Stimulated activated memory B cell treated with anti-CD40 and anti-IgM and Interleukin-4, amounts not matched to agents 10 μg/mL and 1 μg/mL and 100 μg/mL, for 72 hours (primary cell): ENCODE results near the gene PNMA6E.

Experiments used
- ATAC-seq: fragments of 150-1000 bp; cut with Tn5 transposase; 2 replicates; pipeline ENCODE4 v1.10.0; 2021
- H3K27ac Mint-ChIP-seq: one replicate; pipeline ENCODE4 v1.8.0; 2022; ENCODE audit warnings: mild to moderate bottlenecking, mixed read lengths
- H3K27me3 Mint-ChIP-seq: one replicate; pipeline ENCODE4 v1.8.0; 2022; ENCODE audit warnings: mixed read lengths
- H3K36me3 Mint-ChIP-seq: one replicate; pipeline ENCODE4 v1.8.0; 2022; ENCODE audit warnings: mixed read lengths
- H3K4me1 Mint-ChIP-seq: one replicate; pipeline ENCODE4 v1.8.0; 2022; ENCODE audit warnings: mixed read lengths
- H3K4me3 Mint-ChIP-seq: one replicate; pipeline ENCODE4 v1.8.0; 2022; ENCODE audit warnings: mild to moderate bottlenecking, moderate library complexity, mixed read lengths
- H3K9me3 Mint-ChIP-seq: one replicate; pipeline ENCODE4 v1.8.0; 2022; ENCODE audit warnings: mixed read lengths

PNMA6E gene

DNA sequence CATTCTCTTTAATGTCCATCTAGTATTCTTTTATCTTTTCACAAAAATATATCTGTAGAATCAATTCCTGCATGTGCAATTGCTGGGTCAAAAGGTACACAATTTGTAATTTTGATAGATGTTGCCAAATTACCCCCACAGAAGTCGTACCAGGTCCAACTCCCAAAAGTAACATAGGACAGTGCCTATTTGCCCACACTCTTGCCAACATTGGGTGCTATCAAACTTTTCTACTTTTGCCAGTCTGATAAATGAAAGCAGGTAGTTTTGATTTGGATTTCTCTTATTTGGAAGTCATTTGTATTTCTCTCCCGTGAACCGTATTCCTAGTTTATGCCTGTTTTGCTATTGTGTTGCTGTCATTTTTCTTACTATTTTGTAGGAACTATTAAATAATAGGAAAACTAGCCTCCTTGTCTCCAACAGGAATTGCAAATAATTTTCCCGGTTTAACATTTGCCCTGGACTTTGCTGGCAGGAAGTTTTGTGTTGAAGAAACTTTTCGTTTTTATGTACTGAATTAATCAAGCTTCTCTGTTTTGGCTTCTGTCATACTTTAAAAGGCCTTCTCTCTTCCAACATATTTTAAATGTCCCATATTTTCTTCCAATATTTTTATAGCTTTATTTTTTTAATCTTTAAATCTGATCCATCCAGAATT lies 34.1 kb downstream of the PNMA6E start:
- H3K27me3 Mint-ChIP-seq: peaks cover 22% of the 10 kb centered on the region
- H3K4me3 Mint-ChIP-seq: no peak overlapping the region
- peaks cover 6% of the 10 kb centered on the region for H3K4me1 Mint-ChIP-seq
- no peaks in the 10 kb centered on the region for H3K36me3 Mint-ChIP-seq
- H3K27ac Mint-ChIP-seq: no peak overlapping the region
- H3K9me3 Mint-ChIP-seq: no peaks in the 10 kb centered on the region
- ATAC-seq: no peak

DNA sequence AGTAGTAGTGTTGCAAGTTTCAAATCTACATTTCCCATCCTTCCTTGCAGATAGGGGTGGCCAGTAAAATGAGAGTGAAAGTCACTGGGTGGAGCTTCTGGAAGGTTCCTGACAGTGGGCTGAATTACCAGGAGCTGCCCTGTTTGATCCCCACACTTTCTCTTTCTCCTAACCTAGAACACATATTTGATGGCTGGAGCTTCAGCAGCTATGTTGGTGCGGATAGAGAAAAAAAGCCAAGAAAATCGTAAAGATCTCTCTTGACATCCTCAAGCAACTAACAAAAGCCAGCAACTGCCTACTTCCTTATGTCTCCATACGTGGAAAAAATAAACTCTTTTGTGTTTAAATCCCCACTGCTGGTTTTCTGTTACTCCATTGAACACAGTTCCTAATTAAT lies 35.0 kb downstream of the PNMA6E start:
- H3K27me3 Mint-ChIP-seq: peaks cover 15% of the 10 kb centered on the region
- no peaks in the 10 kb centered on the region for H3K9me3 Mint-ChIP-seq
- no peak for ATAC-seq
- no peak overlapping the region for H3K4me3 Mint-ChIP-seq
- H3K36me3 Mint-ChIP-seq: no peaks in the 10 kb centered on the region
- no peak overlapping the region for H3K27ac Mint-ChIP-seq
- peaks cover 6% of the 10 kb centered on the region for H3K4me1 Mint-ChIP-seq

DNA sequence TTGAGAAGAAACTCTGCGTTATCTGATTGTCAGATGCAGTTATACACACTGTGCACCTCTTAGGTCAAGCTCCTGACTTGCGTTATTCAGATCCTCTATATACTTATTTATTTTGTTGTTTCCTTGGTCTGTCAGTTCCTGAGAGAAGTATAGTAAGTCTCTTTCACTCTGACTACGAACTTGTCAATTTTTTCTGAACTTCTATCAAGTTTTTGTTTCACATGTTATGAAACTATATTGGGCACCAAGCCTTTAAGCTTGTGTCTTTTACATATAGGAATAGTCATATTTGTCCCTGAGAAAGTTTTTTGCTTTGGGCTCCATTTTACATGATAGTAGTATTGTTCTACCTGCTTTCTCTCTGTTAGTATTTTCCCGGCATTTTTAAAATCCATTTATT lies 35.5 kb downstream of the PNMA6E start:
- no peak for ATAC-seq
- Mint-ChIP-seq H3K9me3 (no peaks in the 10 kb centered on the region), H3K27me3 (peaks cover 11% of the 10 kb centered on the region), H3K4me1 (peaks cover 4% of the 10 kb centered on the region), H3K4me3 (no peak overlapping the region), H3K36me3 (no peaks in the 10 kb centered on the region), H3K27ac (no peak overlapping the region)

DNA sequence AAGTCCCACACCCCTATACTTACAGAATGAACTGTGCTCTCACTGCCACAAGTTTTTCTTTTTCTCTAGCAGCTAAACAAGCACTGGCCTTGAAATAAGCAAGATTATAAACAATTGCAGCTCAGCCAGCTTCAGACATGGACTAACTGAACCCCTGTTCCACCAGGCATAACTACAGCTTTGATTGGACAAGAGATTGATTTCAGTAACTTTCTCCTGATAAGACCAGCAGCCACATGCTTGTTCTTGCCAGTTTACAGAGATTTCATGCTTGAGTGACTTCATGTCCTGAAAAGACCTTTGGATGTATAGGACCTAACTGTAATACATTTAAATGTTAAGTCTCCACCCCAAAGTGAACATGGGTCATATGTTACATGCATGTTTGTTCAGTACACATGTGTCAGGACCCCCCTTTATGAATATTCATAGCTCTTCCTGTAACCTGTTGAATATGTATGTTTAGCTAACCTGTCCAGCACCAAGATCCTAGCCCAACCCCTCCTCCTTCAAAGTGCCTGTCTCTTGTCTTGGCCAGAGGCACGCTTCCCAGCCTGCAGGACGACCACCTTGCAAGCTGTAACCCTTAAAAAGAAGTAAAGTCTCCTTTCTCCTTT lies 39.3 kb downstream of the PNMA6E start:
- no peak for ATAC-seq
- Mint-ChIP-seq H3K4me3 (no peak overlapping the region), H3K27ac (no peak overlapping the region), H3K27me3 (no peaks in the 10 kb centered on the region), H3K9me3 (peaks cover 2% of the 10 kb centered on the region), H3K36me3 (peaks cover 5% of the 10 kb centered on the region), H3K4me1 (no peaks in the 10 kb centered on the region)

DNA sequence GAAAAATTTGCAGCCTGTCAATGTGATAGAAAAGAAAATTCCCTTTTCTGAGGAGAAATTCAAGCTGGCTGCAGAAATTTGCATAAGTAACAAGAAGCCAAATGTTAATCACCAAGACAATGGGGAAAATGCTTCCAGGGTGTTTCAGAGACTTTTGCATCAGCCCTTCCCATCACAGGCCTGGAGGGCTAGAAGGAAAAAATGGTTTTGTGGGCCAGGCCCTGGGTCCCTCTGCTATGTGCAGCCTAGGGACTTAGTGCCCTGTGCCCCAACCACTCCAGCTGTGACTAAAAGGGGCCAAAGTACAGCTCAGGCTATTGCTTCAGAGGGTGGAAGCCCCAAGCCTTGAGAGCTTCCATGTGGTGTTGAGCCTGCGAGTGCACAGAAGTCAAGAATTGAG lies 43.3 kb downstream of the PNMA6E start:
- no peak for ATAC-seq

DNA sequence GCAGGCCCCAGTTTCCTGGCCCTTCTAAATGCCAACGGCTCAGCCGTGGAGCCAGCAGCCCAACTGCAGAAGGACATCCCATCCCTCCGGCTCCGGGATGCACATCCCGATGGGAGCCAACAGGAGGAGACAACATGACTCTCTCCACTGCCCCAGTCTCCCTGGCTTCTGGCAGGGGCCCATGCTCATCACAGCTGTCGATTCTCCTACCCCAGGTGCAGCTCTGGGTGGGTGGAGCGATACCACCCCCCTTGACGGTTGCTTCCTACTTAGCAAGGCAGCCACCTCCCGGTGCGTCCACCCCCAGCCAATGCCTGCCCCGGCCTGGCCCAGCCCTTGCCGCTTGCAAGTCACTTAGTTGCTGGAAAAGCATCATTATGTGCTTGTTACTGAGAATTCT lies 47.7 kb downstream of the PNMA6E start:
- peaks cover 2% of the 10 kb centered on the region for H3K9me3 Mint-ChIP-seq
- H3K27me3 Mint-ChIP-seq: no peaks in the 10 kb centered on the region
- H3K4me3 Mint-ChIP-seq: no peak overlapping the region
- no peak overlapping the region for H3K27ac Mint-ChIP-seq
- peaks cover 38% of the 10 kb centered on the region for H3K36me3 Mint-ChIP-seq
- no peaks in the 10 kb centered on the region for H3K4me1 Mint-ChIP-seq
- ATAC-seq: no peak

More for the DNA sequence above, 43.3 kb downstream of the PNMA6E start:
- Mint-ChIP-seq H3K36me3 (peaks cover 5% of the 10 kb centered on the region), H3K27ac (no peak overlapping the region), H3K4me1 (no peaks in the 10 kb centered on the region), H3K27me3 (no peaks in the 10 kb centered on the region), H3K9me3 (peaks cover 2% of the 10 kb centered on the region), H3K4me3 (no peak overlapping the region)

DNA sequence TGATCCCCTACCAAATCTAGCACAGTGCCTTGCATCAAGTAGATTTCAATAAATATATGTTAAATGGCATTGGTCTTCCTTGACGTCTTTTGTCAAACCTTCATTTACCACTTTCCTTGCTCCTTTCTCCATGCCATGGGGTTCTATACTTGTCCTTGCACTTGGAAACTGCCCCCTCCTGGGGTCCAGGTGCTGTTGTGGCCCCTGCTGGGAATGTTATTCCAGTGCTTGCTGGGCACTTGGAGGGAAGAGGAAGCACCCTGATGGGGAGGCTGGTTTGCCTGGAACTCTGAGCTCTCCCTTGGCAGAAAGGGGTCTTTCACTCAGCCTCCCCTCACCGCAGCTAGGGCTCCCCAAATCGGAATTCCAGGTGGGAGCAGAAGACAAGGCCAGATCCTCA lies 48.3 kb downstream of the PNMA6E start:
- Mint-ChIP-seq H3K9me3 (peaks cover 2% of the 10 kb centered on the region), H3K27ac (no peak overlapping the region), H3K4me1 (no peaks in the 10 kb centered on the region), H3K36me3 (peaks cover 44% of the 10 kb centered on the region), H3K4me3 (no peak overlapping the region), H3K27me3 (no peaks in the 10 kb centered on the region)
- ATAC-seq: no peak

DNA sequence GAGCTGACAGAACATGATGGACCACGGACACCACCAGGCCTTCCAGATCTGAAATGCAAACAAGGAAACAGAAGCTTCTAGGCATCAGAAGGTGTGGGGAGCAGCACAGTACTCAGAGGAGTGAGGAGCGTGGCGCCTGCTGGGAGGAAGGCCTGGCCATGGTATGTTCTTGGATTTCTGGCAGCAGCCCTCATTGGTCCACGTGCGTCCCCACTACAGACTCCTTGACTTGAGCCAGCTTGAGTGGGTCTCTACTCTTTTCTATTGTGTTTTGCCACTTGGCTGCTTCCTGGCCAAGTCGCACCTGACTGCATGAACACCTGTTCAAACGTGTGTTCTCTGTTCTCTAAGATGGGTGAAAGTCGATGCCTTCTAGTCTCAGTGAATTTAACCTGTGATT lies 49.2 kb downstream of the PNMA6E start:
- Mint-ChIP-seq H3K27me3 (no peaks in the 10 kb centered on the region), H3K4me3 (no peak overlapping the region), H3K4me1 (no peaks in the 10 kb centered on the region), H3K36me3 (peaks cover 47% of the 10 kb centered on the region), H3K27ac (no peak overlapping the region), H3K9me3 (no peaks in the 10 kb centered on the region)
- ATAC-seq: no peak

DNA sequence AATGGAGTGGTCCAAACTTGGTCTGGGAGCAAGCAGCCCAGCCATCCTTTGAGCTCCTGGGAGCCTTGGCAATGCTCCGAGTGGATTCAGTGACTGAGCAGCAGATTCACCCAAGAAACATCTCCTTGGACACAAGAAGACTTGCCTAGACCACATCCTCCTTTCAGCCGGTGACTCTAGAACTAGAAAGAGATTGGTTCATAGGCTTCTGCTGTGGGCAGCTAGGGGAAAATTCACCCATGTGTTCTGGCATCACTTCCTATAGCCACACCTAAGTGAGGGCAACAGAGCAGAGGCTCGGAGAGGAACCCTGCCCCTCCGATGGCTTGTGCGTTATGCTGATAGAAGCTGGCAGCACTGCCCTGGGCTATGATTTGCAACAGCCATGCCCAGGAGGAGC lies 51.2 kb downstream of the PNMA6E start:
- Mint-ChIP-seq H3K4me1 (no peaks in the 10 kb centered on the region), H3K9me3 (no peaks in the 10 kb centered on the region), H3K27ac (no peak overlapping the region), H3K36me3 (peaks cover 67% of the 10 kb centered on the region), H3K4me3 (no peak overlapping the region), H3K27me3 (no peaks in the 10 kb centered on the region)
- ATAC-seq: no peak

DNA sequence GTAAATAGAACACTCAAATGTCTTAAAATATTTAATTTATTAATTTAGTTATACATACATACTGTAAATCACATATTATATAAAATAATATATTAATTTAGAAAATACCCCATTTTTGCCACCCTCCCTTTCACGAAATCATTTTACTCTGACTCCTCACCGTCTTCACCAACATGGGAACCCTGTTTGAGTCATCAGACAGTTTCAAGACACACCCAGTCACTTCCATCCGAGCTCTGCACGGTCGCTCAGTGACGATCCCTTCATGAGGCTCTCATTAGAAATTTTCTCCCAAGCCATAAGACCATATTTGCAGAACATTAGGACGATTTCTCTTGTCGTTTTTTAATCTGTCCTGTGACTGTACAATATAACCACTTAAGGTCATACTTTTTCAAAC lies 52.7 kb downstream of the PNMA6E start:
- no peaks in the 10 kb centered on the region for H3K27me3 Mint-ChIP-seq
- H3K4me3 Mint-ChIP-seq: no peak overlapping the region
- peaks cover 83% of the 10 kb centered on the region for H3K36me3 Mint-ChIP-seq
- peaks cover 5% of the 10 kb centered on the region for H3K4me1 Mint-ChIP-seq
- H3K27ac Mint-ChIP-seq: no peak overlapping the region
- no peaks in the 10 kb centered on the region for H3K9me3 Mint-ChIP-seq
- no peak for ATAC-seq

DNA sequence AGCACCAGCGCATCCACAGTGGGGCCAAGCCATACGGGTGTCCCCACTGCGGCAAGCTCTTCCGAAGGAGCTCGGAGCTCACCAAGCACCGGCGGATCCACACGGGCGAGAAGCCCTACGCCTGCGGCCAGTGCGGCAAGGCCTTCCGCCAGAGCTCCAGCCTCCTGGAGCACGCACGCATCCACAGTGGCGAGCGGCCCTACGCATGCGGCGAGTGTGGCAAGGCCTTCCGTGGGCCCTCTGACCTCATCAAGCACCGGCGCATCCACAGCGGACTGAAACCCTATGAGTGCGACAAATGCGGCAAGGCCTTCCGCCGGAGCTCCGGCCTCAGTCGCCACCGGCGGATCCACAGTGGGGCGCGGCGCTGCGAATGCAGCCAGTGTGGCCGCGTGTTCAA lies 53.6 kb downstream of the PNMA6E start:
- peaks cover 5% of the 10 kb centered on the region for H3K4me1 Mint-ChIP-seq
- no peaks in the 10 kb centered on the region for H3K27me3 Mint-ChIP-seq
- no peak overlapping the region for H3K4me3 Mint-ChIP-seq
- no peaks in the 10 kb centered on the region for H3K9me3 Mint-ChIP-seq
- ATAC-seq: no peak
- H3K27ac Mint-ChIP-seq: no peak overlapping the region
- H3K36me3 Mint-ChIP-seq: peaks cover 87% of the 10 kb centered on the region
